COR-L47 (cell line): Measurements from ENCODE around the gene VPS51.

Experiments
- DNase-seq: peaks from one replicate; lab custom pipeline; 2025; lab: John Stamatoyannopoulos, UW

VPS51 gene

DNA sequence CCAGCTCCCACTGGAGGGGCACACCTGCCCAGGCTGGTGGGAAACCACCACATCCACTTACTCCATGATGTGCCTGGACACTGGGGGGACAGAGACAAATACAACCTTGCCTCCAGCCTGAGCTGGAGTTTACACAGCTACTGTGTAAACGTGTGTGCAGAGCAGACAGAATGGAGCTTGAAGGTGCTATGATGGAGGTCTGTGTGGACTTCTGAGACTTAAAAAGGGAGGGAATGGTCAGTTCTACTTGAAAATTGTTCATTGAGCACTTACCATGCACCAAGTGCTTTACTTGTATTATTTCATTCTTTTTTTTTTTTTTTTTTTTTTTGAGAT is 23.4 kb upstream of the VPS51 start:
- no peak for DNase-seq

DNA sequence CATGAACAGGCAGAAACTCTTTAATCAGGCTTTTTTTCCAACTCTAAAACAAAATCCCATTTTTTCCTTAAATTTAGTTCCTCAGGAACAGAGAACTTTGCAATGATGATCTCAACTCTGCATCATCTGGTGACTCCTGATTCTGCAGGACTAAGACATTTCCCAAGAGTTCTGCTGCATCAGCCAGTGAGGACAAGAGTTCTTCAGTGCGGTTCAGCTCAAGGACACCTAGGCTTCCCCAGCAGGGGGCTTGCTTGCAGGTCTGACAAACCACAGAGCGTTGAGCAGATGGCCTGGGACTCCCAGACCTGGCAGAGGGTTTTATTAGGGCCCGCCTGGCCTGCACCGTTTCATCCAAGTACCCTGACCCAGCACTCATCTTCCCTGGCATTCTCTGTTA is 18.6 kb upstream of the VPS51 start:
- DNase-seq, result no peak

DNA sequence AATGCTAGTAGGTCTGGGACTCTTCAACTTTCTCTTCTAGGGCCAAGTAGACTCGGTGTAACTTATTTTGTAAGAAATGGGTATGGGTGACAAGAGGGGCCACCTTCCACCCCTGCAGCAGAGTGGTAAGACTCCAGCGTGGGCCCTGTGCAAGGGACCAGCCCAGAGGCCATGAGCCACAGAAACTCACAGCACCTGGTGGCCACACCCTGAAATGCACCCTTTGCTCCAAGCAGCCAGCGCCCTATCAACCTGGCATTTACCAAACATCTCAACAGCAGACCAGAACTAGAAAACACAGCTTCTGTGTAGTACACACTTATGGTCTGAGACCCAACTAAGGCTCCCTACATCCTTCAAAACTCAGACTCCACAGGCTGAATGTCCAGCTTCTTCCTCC is 17.9 kb upstream of the VPS51 start:
- no peak for DNase-seq

DNA sequence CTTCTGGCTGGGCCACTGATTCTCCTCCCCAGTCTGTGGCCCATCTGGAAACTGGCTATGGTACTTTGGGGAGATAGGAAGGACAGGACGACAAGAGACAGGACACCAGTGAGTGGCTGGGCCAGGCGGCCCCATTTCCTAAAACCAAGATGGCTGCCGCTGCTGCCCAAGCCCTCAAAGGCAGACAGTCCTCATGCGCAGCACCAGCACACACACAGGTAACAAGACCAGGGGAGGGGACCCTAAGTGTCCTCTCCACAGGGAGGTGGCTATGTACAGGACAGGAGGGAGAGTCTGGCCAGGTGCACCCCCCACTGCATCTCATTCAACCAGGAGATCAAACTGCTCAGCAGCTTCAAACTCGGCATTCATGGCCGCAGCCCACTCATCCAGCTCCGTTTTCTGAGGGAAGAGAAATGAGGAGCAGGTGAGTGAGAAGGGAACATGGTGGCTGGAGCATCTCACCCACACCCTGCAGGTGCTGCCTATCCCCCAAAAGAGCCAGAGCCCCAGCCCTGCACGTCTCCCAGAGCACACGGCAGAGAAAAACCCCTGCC is 17.1 kb upstream of the VPS51 start:
- no peak for DNase-seq

DNA sequence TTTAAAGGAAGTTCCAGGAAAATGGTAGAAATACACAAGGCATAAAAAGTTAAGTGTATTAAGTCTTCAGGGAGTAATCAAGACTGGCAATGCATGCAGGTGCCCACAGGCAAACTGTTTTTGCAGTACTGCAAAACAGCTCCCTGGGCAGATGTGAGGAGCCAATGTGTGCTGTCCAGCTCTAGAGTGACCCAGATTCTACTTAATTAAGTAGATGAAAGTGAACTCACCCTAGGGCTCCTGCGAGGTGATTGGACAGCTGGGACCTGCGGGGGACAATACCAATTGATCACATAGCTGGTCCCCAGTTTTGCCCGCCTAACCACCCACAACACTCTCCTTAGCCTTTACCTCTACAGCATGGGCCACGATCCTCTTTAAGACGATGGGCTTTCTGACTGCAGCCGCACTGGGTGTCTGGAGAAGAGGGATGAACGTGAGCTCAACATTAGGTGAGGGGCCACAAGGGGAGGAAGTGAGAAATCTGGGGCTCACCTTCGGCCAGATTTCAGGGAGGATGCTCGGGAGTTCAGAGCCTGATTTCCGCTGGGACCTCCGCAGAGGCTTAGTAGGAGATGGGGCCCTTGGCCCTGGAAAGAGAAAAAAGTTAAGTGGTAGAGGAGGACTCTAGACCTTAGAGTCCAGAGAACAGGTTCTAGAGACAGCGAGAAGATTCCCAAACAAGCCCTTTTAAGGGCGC is 12.7 kb upstream of the VPS51 start:
- no peak for DNase-seq

DNA sequence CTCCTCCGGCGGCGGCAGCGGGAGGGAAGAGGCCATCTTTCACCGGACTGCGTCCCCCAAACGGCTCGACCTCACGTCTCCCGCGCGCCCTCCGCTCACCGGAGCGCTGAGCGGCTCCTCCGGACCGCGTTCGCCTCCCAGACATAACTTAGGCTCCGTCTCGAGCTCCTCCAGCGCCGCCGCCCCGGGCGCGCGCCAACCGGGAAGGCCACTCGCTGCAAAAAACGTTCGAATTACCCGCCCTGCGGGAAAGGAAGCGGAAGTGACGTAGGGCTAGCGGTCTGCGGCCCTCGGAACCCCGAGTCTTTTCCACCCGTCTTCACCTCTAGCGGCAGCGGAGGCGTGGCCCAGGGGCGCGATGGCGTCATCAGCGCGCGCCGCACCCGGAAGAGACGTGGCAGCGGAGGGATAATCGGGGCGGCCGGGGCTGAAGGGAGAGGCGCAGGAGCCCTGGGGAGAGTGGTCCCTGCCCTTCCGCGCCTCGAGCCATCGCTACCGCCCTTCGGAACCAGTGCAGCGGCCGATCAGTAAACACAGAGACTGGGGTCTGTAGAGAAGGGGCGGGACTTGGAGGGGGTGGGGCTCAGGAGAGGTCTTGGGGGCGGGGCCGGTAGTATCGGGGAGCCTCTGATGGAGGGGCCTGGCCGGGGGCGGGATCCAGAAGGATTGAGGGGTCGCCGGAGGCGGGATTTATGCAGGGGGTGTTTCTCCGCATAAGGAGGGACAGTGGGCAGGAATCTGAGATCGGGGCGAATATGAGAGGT is 12.0 kb upstream of the VPS51 start, which contains the start of the genes CDCA5 and ZFPL1:
CDCA5 (minus strand) TSS at position 207 of the 764 bp plus-strand sequence; CDS start at position 145, 62 bp downstream.
ZFPL1 (plus strand) TSS at position 389 of the 764 bp plus-strand sequence. CDS start 477 bp downstream, outside the sequence.
- peak; percentile 92 for DNase-seq

DNA sequence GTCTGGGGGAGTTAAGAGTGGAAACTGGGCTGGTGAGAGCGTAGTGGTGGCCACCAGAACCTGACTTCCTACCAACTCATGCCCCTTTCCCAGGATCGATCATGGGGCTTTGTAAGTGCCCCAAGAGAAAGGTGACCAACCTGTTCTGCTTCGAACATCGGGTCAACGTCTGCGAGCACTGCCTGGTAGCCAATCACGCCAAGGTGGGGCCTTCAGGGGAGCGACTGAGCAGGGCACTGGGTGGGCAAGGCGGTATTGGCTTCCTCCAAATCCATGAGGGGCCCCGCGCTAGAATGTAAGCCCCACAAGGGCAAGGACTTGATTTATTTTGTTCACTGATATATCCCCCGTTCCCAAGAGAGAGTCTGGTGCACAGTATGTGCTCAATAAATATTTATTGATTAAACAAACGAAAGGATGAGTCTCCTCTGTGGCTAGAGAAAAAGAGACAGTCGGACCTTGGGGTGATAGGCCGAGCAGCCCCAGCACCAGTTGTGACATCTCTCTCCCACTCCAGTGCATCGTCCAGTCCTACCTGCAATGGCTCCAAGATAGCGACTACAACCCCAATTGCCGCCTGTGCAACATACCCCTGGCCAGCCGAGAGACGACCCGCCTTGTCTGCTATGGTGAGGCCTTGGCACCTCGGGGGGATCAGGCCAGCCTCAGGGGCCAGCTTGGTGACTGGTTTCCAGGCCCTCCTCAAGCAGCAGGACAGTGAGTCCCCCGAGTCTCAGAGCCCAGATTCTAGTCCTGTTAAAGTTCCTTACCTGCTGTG is 11.2 kb upstream of the VPS51 start:
- no peak for DNase-seq

DNA sequence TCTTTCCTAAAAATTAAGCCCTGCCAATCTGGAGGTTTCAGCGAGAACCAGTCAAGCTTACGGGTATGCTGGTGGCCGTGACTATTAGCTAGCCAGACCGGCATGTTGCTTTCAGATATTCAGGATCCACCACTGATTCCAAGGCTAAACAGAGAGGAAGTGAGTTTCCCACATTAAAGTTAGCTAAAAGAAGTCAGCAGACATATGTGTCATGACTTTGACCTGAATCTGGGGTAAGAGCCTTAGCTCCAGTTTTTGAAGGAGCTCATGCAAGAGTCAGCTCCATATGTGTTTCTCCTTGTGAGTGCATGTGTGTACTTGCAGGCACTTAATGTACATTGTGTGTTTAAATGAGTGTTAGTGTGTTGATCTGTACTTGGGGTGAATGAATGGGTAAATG is 10.6 kb upstream of the VPS51 start:
- DNase-seq, result no peak

DNA sequence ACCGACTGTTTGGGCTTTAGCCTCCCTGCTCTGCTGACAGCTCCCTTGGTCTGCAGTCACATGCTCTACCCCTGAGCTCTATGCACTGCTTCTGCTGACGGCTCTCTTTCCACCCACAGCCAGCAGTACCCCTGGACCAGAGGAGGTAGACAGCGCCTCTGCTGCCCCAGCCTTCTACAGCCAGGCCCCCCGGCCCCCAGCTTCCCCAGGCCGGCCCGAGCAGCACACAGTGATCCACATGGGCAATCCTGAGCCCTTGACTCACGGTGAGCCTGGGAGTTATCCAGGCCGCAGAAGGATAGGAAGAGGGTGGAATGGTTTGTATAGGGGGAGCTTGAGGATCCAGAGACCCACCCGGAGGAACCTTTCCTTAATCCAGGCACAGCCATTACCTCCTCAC is 9.2 kb upstream of the VPS51 start:
- DNase-seq, result no peak

DNA sequence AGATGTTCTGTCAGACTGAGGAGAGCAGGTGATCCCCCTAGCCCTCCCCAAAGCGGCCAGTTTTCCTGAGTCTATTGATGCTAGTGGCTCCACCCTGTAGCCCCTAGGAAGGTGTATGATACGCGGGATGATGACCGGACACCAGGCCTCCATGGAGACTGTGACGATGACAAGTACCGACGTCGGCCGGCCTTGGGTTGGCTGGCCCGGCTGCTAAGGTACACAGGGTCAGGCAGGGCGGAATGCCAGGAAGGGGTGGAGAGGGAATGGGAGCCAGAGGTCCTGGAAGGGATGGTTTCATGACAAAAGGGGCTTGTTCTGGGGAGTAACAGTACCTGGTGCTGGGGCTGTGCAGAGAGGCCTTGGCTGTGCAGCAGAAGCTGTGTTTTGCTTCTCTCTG is 8.8 kb upstream of the VPS51 start:
- DNase-seq, result no peak

DNA sequence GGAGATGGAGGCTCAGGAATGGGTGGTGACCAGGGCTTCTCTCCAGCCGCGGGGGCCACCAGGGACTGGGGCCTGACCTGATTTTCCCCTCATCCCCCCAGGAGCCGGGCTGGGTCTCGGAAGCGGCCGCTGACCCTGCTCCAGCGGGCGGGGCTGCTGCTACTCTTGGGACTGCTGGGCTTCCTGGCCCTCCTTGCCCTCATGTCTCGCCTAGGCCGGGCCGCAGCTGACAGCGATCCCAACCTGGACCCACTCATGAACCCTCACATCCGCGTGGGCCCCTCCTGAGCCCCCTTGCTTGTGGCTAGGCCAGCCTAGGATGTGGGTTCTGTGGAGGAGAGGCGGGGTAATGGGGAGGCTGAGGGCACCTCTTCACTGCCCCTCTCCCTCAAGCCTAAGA is 8.2 kb upstream of the VPS51 start:
- DNase-seq, result no peak

DNA sequence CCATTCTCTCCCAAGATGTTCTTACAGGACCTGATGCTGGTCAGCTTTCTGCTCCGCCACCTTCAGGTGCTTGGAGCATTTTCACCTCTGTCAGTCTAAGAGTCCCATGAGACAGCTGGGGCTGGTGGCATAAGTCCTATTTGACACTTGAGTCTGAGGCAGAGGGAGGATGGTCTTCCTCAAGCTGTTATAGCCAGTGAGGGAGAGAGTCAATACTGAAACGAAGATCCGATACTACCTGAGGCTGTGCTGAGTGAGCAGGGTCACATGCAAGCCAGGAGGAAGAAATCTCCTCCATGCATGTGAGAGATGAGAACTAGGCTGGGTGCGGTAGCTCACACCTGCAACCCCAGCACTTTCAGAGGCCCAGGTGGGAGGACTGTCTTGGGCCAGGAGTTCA is 6.4 kb upstream of the VPS51 start:
- DNase-seq, result no peak

DNA sequence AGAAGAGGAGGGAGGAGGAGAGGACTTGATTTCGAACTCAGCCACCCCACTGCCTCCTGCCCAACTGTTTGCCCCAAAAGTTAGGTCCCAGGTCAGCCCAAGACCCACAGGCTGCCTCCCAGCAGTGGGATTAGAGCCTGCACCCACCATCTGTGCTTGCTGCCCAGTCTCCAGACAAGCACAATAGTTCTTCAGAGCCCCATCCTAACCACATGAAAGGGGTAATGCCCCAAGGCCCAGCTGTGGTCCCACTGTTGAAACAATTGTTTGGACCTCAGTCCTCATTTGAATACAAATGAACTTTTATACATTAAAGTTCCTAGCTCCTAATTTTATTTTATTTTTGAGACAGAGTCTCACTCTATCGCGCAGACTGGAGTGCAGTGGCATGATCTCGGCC is 5.4 kb upstream of the VPS51 start:
- DNase-seq, result no peak

DNA sequence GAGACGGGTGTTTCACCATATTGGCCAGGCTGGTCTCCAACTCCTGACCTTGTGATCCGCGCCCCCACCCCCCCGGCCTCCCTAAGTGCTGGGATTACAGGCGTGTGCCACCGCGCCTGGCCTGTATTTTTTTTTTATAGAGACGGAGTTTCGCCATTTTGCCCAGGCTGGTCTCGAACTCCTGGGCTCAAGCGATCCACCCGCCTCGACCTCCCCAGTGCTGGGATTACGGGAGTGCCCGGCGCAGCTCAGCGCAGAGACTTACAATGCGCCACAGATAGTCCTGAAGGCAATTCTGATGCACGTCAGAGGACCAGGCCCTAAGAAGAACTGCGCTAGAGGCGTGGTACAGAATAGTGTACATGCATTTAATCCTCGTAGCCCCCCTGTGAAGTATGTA is 587 bp upstream of the VPS51 start:
- DNase-seq, result no peak

DNA sequence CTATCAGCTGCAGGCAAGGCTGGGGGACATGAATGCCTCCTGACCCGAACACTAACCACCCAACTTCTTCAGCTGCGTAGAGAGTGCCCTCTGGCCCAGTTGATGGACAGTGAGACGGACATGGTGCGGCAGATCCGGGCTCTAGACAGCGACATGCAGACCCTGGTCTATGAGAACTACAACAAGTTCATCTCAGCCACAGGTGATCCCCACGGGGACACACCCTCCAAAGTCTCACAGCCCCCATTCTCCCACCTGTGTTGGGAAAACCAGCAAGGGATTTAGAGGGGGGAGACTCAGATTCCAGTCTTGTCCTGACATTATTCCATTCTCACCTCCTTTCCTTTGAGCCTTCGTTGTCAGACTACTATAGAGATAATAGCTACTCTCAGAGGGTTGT is 912 bp downstream of the VPS51 start:
- DNase-seq, result no peak

DNA sequence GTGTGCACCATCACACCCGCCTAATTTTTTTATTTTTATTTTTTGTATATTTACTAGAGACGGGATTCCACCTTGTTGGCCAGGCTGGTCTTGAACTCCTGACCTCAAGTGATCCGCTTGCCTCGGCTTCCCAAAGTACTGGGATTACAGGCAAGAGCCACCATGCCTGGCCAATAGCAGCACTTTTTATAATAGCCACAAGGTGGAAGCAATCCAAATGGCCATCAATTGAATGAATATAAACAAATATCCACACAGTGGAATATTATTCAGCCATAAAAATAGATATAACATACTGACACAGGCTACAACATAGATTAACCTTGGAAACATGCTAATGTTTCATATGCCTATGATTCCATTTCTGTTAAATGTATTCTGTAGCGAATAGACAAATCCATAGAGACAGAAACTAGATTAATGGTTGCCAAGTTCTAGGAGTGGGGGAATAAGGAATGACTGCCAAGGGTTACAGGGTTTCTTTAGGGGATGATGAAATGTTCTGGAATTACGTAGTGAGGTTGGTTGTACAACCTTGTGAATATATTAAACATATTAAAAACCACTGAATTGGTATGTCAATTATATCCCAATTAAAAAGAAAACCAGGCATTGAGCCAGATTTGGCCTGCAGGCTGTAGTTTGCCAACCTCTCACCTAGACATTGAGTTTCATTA is 4.8 kb downstream of the VPS51 start:
- DNase-seq, result no peak

DNA sequence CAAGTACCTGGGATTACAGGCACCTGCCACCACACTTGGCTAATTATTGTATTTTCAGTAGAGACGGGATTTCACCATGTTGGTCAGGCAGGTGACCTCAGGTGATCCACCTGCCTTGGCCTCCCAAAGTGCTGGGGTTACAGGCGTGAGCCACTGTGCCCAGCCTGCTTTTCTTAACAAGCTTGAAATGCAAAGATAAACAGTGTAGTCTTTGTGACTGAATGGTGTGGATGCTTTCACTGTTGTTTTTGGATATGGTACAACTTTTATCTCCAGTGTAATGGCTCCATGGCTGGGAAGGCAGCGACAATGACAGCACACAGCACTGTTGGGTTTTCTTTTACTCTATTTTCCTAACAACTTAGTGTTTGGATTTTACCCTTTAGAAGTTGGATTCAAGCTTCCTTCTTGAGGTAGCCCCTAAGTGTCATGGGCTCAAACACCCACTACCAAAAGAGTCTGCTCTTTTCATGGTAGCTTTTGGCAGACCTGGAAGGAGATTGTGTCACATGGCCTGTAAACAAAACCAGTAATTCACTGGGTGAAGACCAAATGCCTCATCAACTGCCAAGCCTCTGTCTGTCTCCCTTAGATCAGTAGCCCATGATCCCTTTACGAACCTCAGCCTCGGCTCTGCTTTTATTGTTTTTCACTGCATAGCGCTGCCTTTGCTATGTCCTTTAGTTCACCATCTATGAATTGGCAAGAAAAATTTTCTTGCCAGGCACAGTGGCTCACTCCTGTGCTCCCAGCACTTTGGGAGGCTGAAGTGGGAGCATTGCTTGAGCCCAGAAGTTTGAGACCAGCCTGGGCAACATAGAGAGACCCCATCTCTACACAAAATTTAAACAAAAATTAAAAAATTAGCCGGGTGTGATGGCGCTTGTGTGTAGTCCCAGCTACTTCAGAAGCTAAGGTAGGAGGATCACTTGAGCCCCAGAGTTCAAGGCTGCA is 6.4 kb downstream of the VPS51 start:
- no peak for DNase-seq

DNA sequence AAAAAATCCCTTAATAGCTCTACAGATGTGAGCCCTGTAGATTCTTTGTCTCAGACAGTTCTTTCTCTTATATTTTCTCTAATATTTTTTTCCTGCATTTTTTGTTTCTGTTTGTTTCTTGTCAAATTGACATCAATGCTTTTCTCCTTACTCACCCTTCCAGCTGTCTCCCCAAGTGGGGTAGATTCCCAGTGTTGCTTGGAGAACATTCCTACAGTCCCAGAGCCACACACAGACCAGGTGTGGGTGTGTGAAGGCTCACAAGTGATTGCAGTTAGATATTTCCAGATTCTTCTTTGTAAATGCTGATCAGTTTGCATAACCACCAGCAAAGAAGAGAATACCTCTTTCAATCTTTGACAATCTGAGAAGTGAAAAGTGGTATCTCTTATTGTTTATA is 7.5 kb downstream of the VPS51 start:
- no peak for DNase-seq

DNA sequence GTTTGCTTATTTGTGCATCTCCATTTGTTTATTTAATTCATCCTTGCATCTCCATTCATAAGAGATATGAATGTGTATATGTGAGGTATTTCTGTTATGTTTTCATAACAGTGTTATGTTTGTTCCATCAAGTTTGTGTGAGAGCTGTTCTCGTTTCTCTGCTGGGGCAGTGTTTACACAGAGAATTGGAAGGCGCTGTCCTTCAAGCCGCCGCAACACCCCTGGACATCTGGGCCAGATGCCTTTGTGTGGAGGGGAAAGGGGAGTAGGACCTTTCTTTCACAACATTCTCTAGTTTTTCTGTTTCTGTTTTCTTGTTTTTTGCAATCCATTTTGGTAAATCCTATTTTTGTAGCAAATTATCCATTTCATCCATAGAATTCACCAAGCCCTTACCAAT is 8.6 kb downstream of the VPS51 start:
- DNase-seq, result no peak

DNA sequence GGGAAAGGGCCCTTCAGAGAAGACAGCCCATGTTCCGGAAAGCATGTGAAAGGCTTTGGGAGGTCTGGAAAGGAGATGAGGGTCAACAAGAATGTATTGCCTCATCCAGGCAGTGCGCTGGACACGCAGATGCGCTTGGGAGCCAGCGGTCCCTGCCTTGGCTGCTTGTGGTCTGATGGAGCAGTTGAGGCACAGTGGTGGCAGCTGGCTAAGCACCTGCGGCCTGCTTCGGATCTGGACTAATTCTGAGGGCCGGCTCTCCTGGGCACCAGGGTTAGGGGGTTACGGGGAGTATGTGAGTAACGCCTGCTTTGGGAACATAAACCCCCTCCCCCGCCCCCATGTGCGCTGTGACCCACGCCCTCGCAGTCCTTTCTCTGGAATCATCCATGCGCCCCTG is 11.1 kb downstream of the VPS51 start:
- DNase-seq, result no peak
